ENCODE data around the gene FAM171A1. TPM values are rescaled to one million over a fixed set of nuclear protein-coding genes. Genes with fewer than 3 reads are reported as not detected.
"Not testable (repeated sequence)": the region's sequence is repeated elsewhere in the genome, so short reads cannot be mapped to it uniquely, and the experiment has no call there.

The FAM171A1 gene
- total RNA-seq, 2 experiments from 2014 or later: 4.0 TPM

GRCh38 chr10:15393139-15393825 is 22.2 kb upstream of the FAM171A1 start:
- Mint-ChIP-seq H3K4me1 (ENCODE audit: low read depth) (no peaks in the 10 kb centered on the region), H3K27ac (no peak overlapping the region), H3K27me3 (ENCODE audit: low read depth) (no peaks in the 10 kb centered on the region), H3K9me3 (ENCODE audit: insufficient read depth) (no peaks in the 10 kb centered on the region), H3K36me3 (ENCODE audit: low read depth) (no peaks in the 10 kb centered on the region), H3K4me3 (no peak overlapping the region)
- DNase-seq (no peak), ATAC-seq (no peak)
- POLR2A ChIA-PET: no interaction called here
- CTCF ChIA-PET: no interaction called here

- no peak for ATAC-seq
- Mint-ChIP-seq H3K9me3 (ENCODE audit: insufficient read depth) (no peaks in the 10 kb centered on the region), H3K27ac (no peak overlapping the region), H3K4me1 (ENCODE audit: low read depth) (no peaks in the 10 kb centered on the region), H3K4me3 (no peak overlapping the region), H3K27me3 (ENCODE audit: low read depth) (peaks cover 6% of the 10 kb centered on the region), H3K36me3 (ENCODE audit: low read depth) (no peaks in the 10 kb centered on the region)
- DNase-seq: no peak
- POLR2A ChIA-PET: no interaction called here
- CTCF ChIA-PET: no interaction called here
Measured at GRCh38 chr10:15391491-15391890, 20.4 kb upstream of the FAM171A1 start.

GRCh38 chr10:15388172-15388571 is 17.1 kb upstream of the FAM171A1 start:
- H3K4me1 Mint-ChIP-seq (ENCODE audit: low read depth); H3K9me3 Mint-ChIP-seq (ENCODE audit: insufficient read depth); H3K27ac Mint-ChIP-seq; H3K36me3 Mint-ChIP-seq (ENCODE audit: low read depth); H3K4me3 Mint-ChIP-seq; DNase-seq; POLR2A ChIA-PET; ATAC-seq; CTCF ChIA-PET: not testable (repeated sequence)
- peaks cover 15% of the 10 kb centered on the region for H3K27me3 Mint-ChIP-seq (ENCODE audit: low read depth)

DNA sequence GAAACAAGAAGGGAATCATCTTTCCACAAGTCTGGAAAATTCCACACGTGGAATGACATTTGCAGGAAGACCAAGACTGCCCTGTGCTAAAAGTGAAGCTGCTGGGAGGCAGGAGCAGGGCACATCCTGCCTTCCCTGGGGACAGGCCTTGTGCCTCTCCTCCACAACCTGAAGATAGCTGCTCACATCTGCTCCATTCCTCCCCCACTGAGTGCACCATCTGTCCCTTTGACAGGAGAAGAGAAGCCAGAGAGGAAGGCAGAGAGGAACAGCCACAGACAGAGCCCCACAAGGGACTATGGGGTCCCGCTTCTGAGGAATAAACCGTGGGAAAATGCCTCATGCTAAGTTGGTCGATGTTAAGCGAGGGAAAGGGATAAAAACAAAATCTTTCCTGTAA is 15.9 kb upstream of the FAM171A1 start:
- ATAC-seq: no peak
- Mint-ChIP-seq H3K36me3 (ENCODE audit: low read depth) (no peaks in the 10 kb centered on the region), H3K4me1 (ENCODE audit: low read depth) (no peaks in the 10 kb centered on the region), H3K9me3 (ENCODE audit: insufficient read depth) (no peaks in the 10 kb centered on the region), H3K27me3 (ENCODE audit: low read depth) (peaks cover 18% of the 10 kb centered on the region), H3K4me3 (no peak overlapping the region), H3K27ac (no peak overlapping the region)
- ChIA-PET CTCF (no interaction called here), POLR2A (no interaction called here)
- no peak for DNase-seq

- ChIA-PET POLR2A (no interaction called here), CTCF (no interaction called here)
- Mint-ChIP-seq H3K9me3 (ENCODE audit: insufficient read depth) (no peaks in the 10 kb centered on the region), H3K27me3 (ENCODE audit: low read depth) (peaks cover 18% of the 10 kb centered on the region), H3K36me3 (ENCODE audit: low read depth) (no peaks in the 10 kb centered on the region), H3K27ac (no peak overlapping the region), H3K4me3 (no peak overlapping the region), H3K4me1 (ENCODE audit: low read depth) (no peaks in the 10 kb centered on the region)
- no peak for DNase-seq
- no peak for ATAC-seq
Measured at GRCh38 chr10:15385552-15386455, 14.7 kb upstream of the FAM171A1 start.

DNA sequence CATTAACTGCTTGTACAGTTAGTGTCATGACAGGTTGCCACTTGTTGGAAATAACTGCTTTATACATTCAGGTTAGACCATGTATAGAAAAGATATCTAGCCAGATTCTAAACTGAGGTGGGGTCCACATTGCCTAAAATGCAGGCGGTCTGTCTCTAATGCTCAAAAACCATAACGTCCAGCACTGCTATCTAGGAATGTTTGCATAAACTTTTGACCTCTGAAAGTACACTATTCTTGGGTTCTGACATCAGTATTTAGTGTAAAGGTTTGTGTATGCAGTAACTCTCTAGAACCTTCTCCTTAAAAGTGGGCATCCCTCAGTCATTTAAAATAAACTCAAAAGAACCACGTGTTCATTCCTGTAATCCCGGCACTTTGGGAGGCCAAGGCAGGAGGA is 10.3 kb upstream of the FAM171A1 start:
- Mint-ChIP-seq H3K4me3 (no peak overlapping the region), H3K27me3 (ENCODE audit: low read depth) (peaks cover 26% of the 10 kb centered on the region), H3K27ac (no peak overlapping the region), H3K9me3 (ENCODE audit: insufficient read depth) (no peaks in the 10 kb centered on the region), H3K36me3 (ENCODE audit: low read depth) (no peaks in the 10 kb centered on the region), H3K4me1 (ENCODE audit: low read depth) (no peaks in the 10 kb centered on the region)
- ATAC-seq: no peak
- POLR2A ChIA-PET: no interaction called here
- CTCF ChIA-PET: no interaction called here
- DNase-seq: no peak

GRCh38 chr10:15379078-15379477 is 8.0 kb upstream of the FAM171A1 start:
- Mint-ChIP-seq H3K9me3 (ENCODE audit: insufficient read depth) (no peaks in the 10 kb centered on the region), H3K4me3 (no peak overlapping the region), H3K27me3 (ENCODE audit: low read depth) (peaks cover 27% of the 10 kb centered on the region), H3K36me3 (ENCODE audit: low read depth) (no peaks in the 10 kb centered on the region), H3K27ac (no peak overlapping the region), H3K4me1 (ENCODE audit: low read depth) (no peaks in the 10 kb centered on the region)
- ChIA-PET CTCF (interaction anchor here (0.6 kb wide), 1 partner anchor 41 kb away, joined by 3 read pairs; no protein-coding TSS in a partner anchor), POLR2A (no interaction called here)
- no peak for ATAC-seq
- no peak for DNase-seq

DNA sequence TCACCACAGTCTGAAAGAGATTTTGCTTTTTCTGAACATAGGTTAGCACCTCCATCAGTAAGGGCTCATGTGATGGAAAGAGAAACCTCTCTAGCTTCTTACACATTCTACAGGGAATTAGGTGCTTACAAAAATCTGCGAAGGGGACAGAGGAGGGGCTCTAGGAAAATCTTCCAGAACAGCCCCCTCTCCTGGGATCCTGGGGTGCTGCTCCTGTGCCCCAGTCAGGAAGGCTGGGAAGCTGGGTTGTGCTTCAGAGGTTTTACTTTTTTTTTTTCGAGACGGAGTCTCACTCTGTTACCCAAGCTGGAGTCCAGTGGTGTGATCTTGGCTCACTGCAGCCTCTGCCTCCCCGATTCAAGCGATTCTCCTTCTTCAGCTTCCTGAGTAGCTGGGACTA is 7.5 kb upstream of the FAM171A1 start:
- no peak overlapping the region for H3K27ac Mint-ChIP-seq
- POLR2A ChIA-PET: interaction anchor here (0.7 kb wide), 1 partner anchor 391 kb away, joined by 3 read pairs; no protein-coding TSS in a partner anchor
- DNase-seq (no peak), ATAC-seq (no peak)
- CTCF ChIA-PET: no interaction called here
- no peaks in the 10 kb centered on the region for H3K9me3 Mint-ChIP-seq (ENCODE audit: insufficient read depth)
- no peak overlapping the region for H3K4me3 Mint-ChIP-seq
- peaks cover 32% of the 10 kb centered on the region for H3K27me3 Mint-ChIP-seq (ENCODE audit: low read depth)
- no peaks in the 10 kb centered on the region for H3K4me1 Mint-ChIP-seq (ENCODE audit: low read depth)
- H3K36me3 Mint-ChIP-seq (ENCODE audit: low read depth): no peaks in the 10 kb centered on the region

DNA sequence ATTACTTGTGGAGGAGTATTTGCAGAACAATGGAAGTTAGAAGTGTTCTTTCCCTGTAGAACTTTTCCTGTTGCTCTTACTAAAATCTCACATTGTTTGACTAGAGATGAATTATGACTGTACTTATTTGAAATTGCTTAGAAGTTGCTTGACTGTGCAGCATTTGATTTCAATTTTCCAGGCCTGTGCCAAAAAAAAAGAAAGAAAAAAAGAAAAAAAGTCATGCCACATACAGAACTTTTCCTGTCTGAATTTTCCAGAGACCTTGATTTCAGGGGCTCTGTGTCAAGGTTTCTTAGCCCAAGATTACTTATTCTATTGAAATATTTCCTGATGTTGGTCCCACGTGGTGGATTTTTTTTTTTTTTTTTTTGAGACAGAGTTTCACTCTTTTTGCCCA is 3.5 kb upstream of the FAM171A1 start:
- ChIA-PET CTCF (no interaction called here), POLR2A (no interaction called here)
- ATAC-seq (no peak), DNase-seq (no peak)
- Mint-ChIP-seq H3K4me1 (ENCODE audit: low read depth) (peaks cover 3% of the 10 kb centered on the region), H3K9me3 (ENCODE audit: insufficient read depth) (no peaks in the 10 kb centered on the region), H3K36me3 (ENCODE audit: low read depth) (no peaks in the 10 kb centered on the region), H3K27ac (no peak overlapping the region), H3K27me3 (ENCODE audit: low read depth) (peaks cover 53% of the 10 kb centered on the region), H3K4me3 (no peak overlapping the region)

DNA sequence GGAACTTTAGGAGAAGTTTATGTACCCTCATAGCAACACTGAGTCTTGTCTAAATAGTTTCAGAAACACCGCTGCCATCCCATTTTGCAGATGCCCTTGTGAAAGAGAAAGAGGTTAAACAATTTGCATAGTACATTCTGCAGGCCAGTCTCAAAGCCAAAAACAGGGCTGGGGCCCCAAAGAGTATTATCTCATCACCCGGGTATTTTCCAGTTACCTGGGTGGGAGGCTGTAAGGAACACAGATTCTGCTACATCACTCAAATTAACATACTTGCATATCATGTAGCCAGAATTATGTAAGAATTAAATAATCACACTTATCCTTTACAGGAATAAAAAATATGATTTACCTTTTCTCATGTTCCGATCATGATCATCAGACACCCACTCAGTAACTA is 3.1 kb upstream of the FAM171A1 start:
- CTCF ChIA-PET: no interaction called here
- H3K27me3 Mint-ChIP-seq (ENCODE audit: low read depth): peaks cover 57% of the 10 kb centered on the region
- H3K9me3 Mint-ChIP-seq (ENCODE audit: insufficient read depth): no peaks in the 10 kb centered on the region

DNA sequence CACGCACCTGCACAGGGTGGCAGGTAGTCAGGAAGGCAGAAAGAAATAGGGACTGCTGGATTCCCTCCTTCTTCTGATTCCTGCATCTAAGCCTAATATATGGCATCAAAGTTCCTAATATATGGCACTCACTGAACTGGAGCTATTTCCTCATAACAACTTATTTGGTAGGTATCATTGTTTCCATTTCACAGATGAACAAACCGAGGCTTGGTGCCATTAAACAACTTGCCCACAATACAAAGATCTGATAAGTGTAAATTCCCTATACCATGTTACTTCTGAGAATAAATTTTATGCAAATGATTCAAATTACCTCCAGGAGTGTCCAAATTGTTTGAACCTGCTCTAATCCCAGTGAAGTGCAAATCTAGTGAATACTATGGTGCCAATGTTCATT is 2.1 kb upstream of the FAM171A1 start:
- Mint-ChIP-seq H3K27ac (no peak overlapping the region), H3K9me3 (ENCODE audit: insufficient read depth) (no peaks in the 10 kb centered on the region), H3K27me3 (ENCODE audit: low read depth) (peaks cover 64% of the 10 kb centered on the region), H3K4me3 (no peak overlapping the region), H3K36me3 (ENCODE audit: low read depth) (no peaks in the 10 kb centered on the region), H3K4me1 (ENCODE audit: low read depth) (peaks cover 3% of the 10 kb centered on the region)
- CTCF ChIA-PET: no interaction called here
- ATAC-seq (no peak), DNase-seq (no peak)
- POLR2A ChIA-PET: no interaction called here

More for the DNA sequence above, 3.1 kb upstream of the FAM171A1 start:
- Mint-ChIP-seq H3K36me3 (ENCODE audit: low read depth) (no peaks in the 10 kb centered on the region), H3K27ac (no peak overlapping the region), H3K4me3 (no peak overlapping the region), H3K4me1 (ENCODE audit: low read depth) (peaks cover 3% of the 10 kb centered on the region)
- DNase-seq: no peak
- ATAC-seq: no peak
- POLR2A ChIA-PET: no interaction called here

- H3K36me3 Mint-ChIP-seq (ENCODE audit: low read depth): no peaks in the 10 kb centered on the region
- peak overlapping the region; percentile 57 for H3K4me3 Mint-ChIP-seq
- peaks cover 3% of the 10 kb centered on the region for H3K4me1 Mint-ChIP-seq (ENCODE audit: low read depth)
- H3K9me3 Mint-ChIP-seq (ENCODE audit: insufficient read depth): no peaks in the 10 kb centered on the region
- DNase-seq: no peak
- ChIA-PET CTCF (interaction anchor here (1.0 to 1.4 kb wide), 4 partner anchors 8 to 204 kb away, joined by 3 to 4 read pairs (median 3); no protein-coding TSS in a partner anchor), POLR2A (interaction anchor here (0.6 kb wide), 1 partner anchor 967 kb away, joined by 3 read pairs; no protein-coding TSS in a partner anchor)
- H3K27ac Mint-ChIP-seq: no peak overlapping the region
- H3K27me3 Mint-ChIP-seq (ENCODE audit: low read depth): peaks cover 64% of the 10 kb centered on the region
- ATAC-seq: peak; percentile 40
Measured at GRCh38 chr10:15370212-15370855, 755 bp downstream of the FAM171A1 start.

Measured in activated CD8-positive, alpha-beta T cell treated with anti-CD3 and anti-CD28 coated beads, Interleukin-2, amount 10 ng/mL, durations not matched to agents 7 days and 5 days (primary cell).